ENCODE measurements around the gene ACTL7A.

ACTL7A gene

DNA sequence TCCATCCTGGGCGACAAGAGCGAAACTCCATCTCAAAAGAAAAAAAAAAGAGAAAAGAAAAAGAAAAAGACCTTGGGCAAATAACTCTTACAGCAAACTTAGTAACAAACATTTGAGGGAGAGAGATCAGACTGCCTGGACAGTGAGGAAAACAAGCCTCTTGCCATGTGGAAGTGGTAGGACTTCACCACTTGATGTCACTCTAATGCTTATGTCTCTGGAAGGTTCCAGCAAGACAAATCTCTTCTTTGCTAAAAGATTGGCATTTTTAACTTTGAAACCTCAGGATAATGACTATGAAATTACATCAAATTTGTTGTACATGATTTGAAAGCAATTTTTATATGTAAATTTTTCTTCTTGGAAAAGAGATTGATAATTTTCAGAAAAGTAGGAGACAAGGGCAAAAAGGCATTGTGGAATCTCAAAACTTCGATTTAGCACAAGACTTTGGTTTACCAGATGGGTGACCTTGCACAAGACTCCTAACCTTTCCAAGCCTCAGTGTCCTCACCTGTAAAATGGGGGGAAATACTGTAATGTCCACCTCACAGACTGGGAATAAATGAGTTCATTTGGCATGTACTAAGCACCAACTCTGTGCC is 11.7 kb upstream of the ACTL7A start:
- no peak for DNase-seq

- DNase-seq: no peak
Observed at GRCh38 chr9:108851138-108851537, 10.9 kb upstream of the ACTL7A start.

GRCh38 chr9:108852079-108852478 is 10.0 kb upstream of the ACTL7A start:
- no peak for DNase-seq

- DNase-seq: no peak
Observed at GRCh38 chr9:108854094-108854493, 8.0 kb upstream of the ACTL7A start.

DNA sequence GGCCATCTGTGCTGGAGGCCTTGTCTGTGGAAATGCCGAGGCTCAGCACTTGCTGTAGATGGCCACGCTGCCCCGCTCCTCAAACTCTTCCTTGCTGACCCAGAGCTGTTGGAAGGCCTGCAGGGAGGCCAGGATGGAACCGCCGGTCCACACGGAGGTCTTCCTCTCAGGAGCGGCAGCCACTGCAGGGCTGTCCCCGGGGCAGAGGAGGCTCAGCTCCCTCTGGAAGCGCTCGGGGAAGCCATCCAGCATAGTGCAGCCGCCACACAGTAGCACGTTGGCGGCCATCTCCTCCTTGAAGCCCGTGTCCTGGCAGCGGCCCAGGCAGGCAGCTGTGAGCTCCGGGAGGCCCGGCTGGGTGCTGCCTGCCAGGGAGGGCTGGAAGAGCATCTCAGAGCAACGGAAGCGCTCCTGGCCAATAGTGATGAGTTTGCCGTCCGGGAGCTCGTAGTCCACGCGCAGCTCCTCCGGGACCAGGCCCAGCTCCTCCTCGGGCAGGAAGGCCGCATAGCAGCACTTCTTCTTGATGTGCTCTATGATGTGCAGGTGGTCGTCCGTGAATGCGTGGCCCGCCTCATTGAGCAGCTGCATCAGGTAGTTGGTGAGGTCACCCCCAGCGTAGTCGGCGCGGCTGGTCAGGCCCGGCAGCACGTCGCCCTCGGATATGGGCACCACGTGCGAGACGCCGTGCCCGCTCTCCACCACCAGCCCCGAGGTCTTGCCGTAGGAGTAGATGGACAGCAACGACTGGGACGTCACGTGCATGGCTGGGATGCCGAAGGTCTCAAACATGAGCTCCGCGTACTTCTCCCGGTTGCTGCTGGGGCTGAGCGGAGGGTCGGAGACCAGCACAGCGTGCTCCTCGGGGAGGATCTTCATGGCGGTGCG is 7.2 kb upstream of the ACTL7A start:
- DNase-seq: no peak

- DNase-seq: no peak
Observed at GRCh38 chr9:108855529-108855886, 6.6 kb upstream of the ACTL7A start.

GRCh38 chr9:108855888-108856287 is 6.2 kb upstream of the ACTL7A start, which contains the start of gene ACTL7B:
TSS of gene ACTL7B (minus strand) at chr9:108855986. CDS start at chr9:108855930, 56 bp downstream.
- no peak for DNase-seq

- no peak for DNase-seq
Observed at GRCh38 chr9:108857572-108857971, 4.5 kb upstream of the ACTL7A start.

DNA sequence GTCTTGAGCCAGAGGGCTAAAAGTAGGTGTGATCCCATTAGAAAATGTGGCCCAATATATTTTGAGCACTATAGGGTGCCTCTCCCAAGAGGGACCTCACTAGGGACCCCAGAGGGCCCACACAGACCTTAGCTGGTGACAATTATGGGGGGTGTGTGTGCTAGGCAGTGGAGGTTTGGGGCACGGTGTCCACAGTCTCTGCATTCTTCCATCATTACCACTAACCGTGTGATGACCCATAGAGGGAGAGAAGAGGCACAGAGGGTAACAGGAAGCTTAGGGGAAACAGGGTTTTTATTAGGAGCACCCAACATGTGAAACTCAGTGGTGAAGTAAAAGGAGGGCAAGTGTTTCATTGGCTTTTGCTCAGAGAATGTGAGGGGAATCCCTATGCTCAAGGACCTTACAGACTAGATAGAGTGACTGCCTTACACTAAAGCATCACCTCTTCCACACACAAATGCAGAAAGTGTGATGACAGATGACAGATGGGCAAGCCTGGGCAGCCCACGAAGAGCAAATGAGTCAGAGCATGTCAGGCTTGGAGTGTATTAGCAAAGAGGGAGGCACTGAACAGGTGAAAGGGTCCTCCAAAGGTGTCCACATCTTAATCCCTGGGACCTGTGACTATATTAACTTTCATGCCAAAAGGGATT is 2.5 kb upstream of the ACTL7A start:
- DNase-seq: no peak

- DNase-seq: no peak
Observed at GRCh38 chr9:108860354-108860753, 1.7 kb upstream of the ACTL7A start.

GRCh38 chr9:108860764-108861163 is 1.3 kb upstream of the ACTL7A start:
- no peak for DNase-seq

GRCh38 chr9:108861464-108861863 is 602 bp upstream of the ACTL7A start:
- DNase-seq: no peak

- no peak for DNase-seq
Observed at GRCh38 chr9:108863891-108864290, 1.8 kb downstream of the ACTL7A start.

GRCh38 chr9:108864446-108864845 is 2.4 kb downstream of the ACTL7A start:
- DNase-seq: no peak

DNA sequence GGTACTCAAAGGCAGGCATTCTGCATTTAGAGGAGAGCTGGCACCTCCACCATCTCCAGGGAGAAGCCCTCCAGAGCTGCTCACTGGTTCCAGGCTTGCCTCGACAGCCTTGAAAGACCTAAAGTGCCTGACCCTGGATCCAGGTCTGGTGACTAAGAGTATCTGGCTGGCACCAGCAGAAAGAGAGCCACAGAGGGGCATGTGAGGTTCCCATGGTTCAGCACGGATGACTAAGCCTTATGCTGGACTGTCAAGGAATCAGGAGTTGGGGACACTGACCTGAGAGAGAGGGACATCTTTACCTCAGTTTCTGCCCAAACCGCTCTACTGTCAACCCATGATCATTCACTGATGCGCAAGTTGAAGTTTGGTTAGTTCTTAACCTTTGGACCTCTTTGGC is 3.0 kb downstream of the ACTL7A start:
- DNase-seq: no peak

DNA sequence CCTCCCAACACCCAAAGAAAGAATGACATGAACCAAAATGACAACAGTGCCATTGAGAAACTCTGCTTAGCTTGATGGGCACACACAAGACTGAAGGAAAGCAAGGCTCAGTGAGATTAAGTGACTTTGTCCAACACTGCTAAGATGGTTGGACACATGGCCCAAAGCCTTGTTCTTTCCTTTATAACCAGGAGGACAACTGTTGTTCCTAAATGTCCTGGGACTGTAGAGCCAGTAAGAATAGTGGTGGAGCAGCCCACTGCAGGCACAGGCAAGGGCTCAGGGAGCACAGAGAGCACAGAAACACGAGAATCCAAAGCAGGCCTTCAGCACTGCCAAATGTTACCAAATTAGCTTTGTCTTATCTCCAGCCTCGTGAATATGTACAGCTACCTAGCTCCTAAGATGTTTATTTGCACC is 3.9 kb downstream of the ACTL7A start:
- no peak for DNase-seq

DNA sequence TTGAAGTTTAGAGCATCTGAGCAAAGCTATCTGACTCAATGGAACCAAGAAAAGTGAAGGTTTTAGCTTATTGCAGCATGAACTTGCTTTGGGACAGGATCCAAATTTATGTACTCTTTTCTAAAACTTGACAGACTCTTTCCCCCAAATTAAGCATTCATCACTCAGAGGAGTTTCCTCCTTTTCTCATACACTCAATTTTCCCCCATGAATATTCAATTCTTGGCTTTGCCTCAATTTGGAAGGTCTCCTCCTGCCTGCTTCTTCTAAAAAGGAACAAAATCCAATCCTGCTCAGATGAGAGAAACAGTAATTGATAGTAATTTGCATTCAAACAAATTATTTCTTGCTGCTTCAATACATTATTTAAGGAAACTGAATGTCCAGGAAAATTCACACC is 5.0 kb downstream of the ACTL7A start:
- DNase-seq: no peak

DNA sequence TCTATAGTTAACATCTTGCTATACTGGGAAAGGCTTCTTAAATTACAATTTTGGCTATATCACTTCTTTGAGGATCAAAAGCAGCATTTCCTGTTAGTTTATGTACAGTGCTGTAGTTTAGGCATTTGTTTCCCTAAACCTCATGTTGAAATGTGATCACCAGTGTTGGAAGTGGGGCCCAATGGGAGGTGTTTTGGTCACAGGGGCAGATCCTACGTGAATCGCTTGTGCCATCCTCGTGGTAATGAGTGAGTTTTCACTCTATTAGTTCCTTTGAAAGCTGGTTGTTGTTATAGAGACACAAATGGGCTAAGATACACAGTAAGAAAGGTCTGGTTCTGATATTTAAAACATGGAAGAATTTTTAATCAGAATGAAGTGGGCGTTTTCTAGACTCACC is 5.8 kb downstream of the ACTL7A start:
- DNase-seq: no peak

GRCh38 chr9:108869092-108869725 is 7.1 kb downstream of the ACTL7A start:
- DNase-seq: no peak

- DNase-seq: no peak
Observed at GRCh38 chr9:108874058-108874788, 12.2 kb downstream of the ACTL7A start.

DNA sequence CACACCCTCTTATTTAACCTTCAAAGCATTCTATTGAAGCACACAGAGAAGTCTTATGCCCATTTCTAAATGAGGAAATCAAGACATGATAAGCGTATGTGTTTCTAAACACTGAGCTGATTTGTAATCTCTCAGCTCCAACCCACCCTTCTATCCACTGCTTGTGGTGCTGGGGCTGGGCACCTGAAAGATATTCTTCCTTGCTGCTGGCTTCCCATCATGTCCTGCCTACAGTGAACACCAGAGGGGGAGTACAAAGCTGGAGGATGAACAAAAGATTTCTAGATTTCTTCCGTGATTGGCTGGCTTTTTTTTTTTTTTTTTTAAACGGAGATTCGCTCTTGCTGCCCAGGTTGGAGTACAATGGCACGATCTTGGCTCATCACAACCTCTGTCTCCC is 14.4 kb downstream of the ACTL7A start:
- DNase-seq: no peak

- no peak for DNase-seq
Observed at GRCh38 chr9:108877524-108877923, 15.5 kb downstream of the ACTL7A start.

Data from bone marrow (tissue), 2 donors.